GM23338 (cell line): ENCODE measurements around the gene IDUA.

ENCODE experiments used
- EZH2 ChIP-seq: fragments of 200-600 bp; sonication (generic); IDR thresholded peaks from one replicate; pipeline ENCODE4 v1.8.0; 2017; ENCODE audit warnings: antibody characterized with exemption, mild to moderate bottlenecking, low read depth; ENCODE audit not compliant: unreplicated experiment
- POLR2AphosphoS5 ChIP-seq: IDR thresholded peaks from 2 replicates; pipeline ENCODE4 v1.6.1; 2016; ENCODE audit warnings: antibody characterized with exemption, low read depth
- TF ChIP-seq, protein P1 (sequence below), 2 experiments: fragments of 200-600 bp in 1 of 2; sonication (generic) in 1 of 2; conservative IDR thresholded peaks; 2 replicates each; pipeline versions ENCODE4 v1.5.1 to v1.6.1; 2016 to 2017; ENCODE audit warnings: antibody characterized with exemption in 2 of 2, low read depth in 2 of 2, mild to moderate bottlenecking in 2 of 2, moderate library complexity in 1 of 2

DNA sequence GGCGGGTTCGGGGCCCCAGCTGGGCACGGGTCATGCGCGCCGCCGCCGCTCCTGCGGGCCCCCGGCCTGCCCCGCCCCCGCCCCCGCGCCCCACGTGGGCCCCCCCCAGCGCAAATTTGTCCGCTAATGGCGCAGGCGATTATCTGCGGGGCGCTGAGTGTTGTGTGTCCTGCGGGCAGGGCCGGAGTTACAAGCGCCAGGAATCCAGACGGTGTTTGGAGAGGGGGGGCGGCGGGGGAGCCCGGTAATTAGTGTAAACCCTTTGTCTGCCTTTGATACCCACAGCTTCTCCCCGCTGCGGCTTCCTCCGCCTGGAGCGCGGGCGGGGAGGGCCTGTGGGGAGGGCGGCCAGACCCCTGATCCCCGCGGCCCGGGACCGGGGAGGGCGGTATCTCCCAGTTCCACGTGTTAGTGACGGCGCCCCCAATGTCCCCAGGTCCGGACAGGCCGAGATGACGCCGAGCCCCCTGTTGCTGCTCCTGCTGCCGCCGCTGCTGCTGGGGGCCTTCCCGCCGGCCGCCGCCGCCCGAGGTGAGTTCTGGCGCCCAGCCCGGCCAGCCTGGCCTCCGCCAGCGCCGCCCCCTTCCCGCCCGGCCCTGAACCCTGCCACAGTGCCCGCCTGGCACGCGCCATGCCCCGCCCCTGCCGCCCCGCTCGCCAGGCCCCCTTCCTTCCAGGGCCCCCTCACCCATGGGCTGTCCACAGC, 25.3 kb downstream of the IDUA start:
- TF ChIP-seq, protein P1, sequence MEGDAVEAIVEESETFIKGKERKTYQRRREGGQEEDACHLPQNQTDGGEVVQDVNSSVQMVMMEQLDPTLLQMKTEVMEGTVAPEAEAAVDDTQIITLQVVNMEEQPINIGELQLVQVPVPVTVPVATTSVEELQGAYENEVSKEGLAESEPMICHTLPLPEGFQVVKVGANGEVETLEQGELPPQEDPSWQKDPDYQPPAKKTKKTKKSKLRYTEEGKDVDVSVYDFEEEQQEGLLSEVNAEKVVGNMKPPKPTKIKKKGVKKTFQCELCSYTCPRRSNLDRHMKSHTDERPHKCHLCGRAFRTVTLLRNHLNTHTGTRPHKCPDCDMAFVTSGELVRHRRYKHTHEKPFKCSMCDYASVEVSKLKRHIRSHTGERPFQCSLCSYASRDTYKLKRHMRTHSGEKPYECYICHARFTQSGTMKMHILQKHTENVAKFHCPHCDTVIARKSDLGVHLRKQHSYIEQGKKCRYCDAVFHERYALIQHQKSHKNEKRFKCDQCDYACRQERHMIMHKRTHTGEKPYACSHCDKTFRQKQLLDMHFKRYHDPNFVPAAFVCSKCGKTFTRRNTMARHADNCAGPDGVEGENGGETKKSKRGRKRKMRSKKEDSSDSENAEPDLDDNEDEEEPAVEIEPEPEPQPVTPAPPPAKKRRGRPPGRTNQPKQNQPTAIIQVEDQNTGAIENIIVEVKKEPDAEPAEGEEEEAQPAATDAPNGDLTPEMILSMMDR (conservative IDR thresholded peaks at IDR 0.05; ENCODE audit: low read depth in 2 of 2): no peak
- TF ChIP-seq EZH2 (no peak), POLR2AphosphoS5 (no peak)
